Upper lobe of left lung (tissue), 6 donors: ENCODE data around the gene ACBD6. TPM values are rescaled to one million over a fixed set of nuclear protein-coding genes. Genes with fewer than 3 reads are reported as not detected.

Experiments
- ATAC-seq, 2 donors: fragments of 200-7000 bp; cut with Tn5 transposase; one replicate each; pipeline ENCODE4 v1.9.1; 2022; ENCODE audit warnings: mild to moderate bottlenecking in 2 of 2, moderate library complexity in 2 of 2; ENCODE audit not compliant: low FRiP score in 2 of 2
- DNase-seq, 2 donors: peaks; one replicate each; pipeline ENCODE4 v3.0.0-alpha.2; 2019 to 2020
- H3K27ac ChIP-seq, 4 donors: fragments of 200-600 bp; sonication (generic); one replicate each; pipeline ENCODE4 v1.5.1; 2016 to 2019
- H3K27me3 ChIP-seq, 4 donors: fragments of 200-600 bp; sonication (generic); one replicate each; pipeline ENCODE4 v1.5.1; 2017 to 2019
- H3K36me3 ChIP-seq, 4 donors: fragments of 200-600 bp; sonication (generic); one replicate each; pipeline ENCODE4 v1.5.1; 2016 to 2019
- H3K4me1 ChIP-seq, 4 donors: fragments of 200-600 bp; sonication (generic); one replicate each; pipeline ENCODE4 v1.5.1; 2018 to 2019
- H3K4me3 ChIP-seq, 4 donors: fragments of 200-600 bp; sonication (generic); one replicate each; pipeline ENCODE4 v1.5.1; 2017 to 2019; ENCODE audit warnings: mild to moderate bottlenecking in 2 of 4, moderate library complexity in 1 of 4
- H3K9me3 ChIP-seq, 4 donors: fragments of 200-600 bp; sonication (generic); one replicate each; pipeline ENCODE4 v1.5.1; 2018 to 2019
- CTCF ChIP-seq, 6 experiments: fragments of 450-650 bp in 4 of 6; fragments of 200-600 bp in 2 of 6; sonication (generic) in 2 of 6; IDR thresholded peaks; one replicate each; pipeline ENCODE4 v1.5.1; 2016 to 2019; ENCODE audit warnings: antibody characterized with exemption in 6 of 6
- EP300 ChIP-seq, 4 donors: sonication (generic); formaldehyde crosslinking; IDR thresholded peaks; one replicate each; pipeline ENCODE4 v1.5.1; 2017; ENCODE audit warnings: antibody characterized with exemption in 4 of 4, control low read depth in 2 of 4
- POLR2A ChIP-seq, 4 donors: fragments of 450-650 bp; IDR thresholded peaks; one replicate each; pipeline ENCODE4 v1.5.1; 2016 to 2017; ENCODE audit warnings: antibody characterized with exemption in 4 of 4, mild to moderate bottlenecking in 2 of 4
- POLR2AphosphoS5 ChIP-seq, 2 donors: sonication (generic); formaldehyde crosslinking; IDR thresholded peaks; one replicate each; pipeline ENCODE4 v1.5.1; 2017; ENCODE audit warnings: antibody characterized with exemption in 2 of 2
- whole genome bisulfite sequencing, 2 donors: methylation state at CpG; one replicate each; pipeline ENCODE4 v1.1.5; 2017 to 2018; 5-methylcytosine and 5-hydroxymethylcytosine counted together
- total RNA-seq, 6 donors: library from RNA; depleted of rRNA in 4 of 6; stranded (reverse); fragments of >200 nt in 4 of 6; gene quantifications; one replicate each; pipeline versions ENCODE4 v1.1.0 to v1.2.1, GENCODE V29; 2016 to 2021
- donor health status: DM: no; HTN: no; CAD: no; lungs with moderate emphysema.
- donor health status: DM: no; HTN: yes; CAD: no; lungs with severe emphysema.

ACBD6 gene
- total RNA-seq, 6 donors from 2014 or later = 24.9 to 72.3 (median 51.5) TPM

GRCh38 chr1:180525715-180526039 lies 23.3 kb upstream of the ACBD6 start:
- DNase-seq = no peak
- WGBS, 2 donors = 42 to 46% methylated on average over 2 of the region's 2 CpGs
- H3K27me3 ChIP-seq = no peaks in the 10 kb centered on the region
- no peak overlapping the region for H3K4me3 ChIP-seq
- no peaks in the 10 kb centered on the region for H3K9me3 ChIP-seq
- no peaks in the 10 kb centered on the region for H3K36me3 ChIP-seq
- ATAC-seq = no peak
- TF ChIP-seq POLR2AphosphoS5 (IDR thresholded peaks at IDR 0.05) = no peak
- TF ChIP-seq CTCF (IDR thresholded peaks at IDR 0.05) = no peak
- no peak for TF ChIP-seq EP300 (IDR thresholded peaks at IDR 0.05)
- TF ChIP-seq POLR2A (IDR thresholded peaks at IDR 0.05) = no peak
- peaks cover 34 to 42% (median 39%) of the 10 kb centered on the region in 4 donors for H3K4me1 ChIP-seq
- H3K27ac ChIP-seq = no peak overlapping the region

- no peak overlapping the region for H3K27ac ChIP-seq
- H3K4me3 ChIP-seq = no peak overlapping the region
- no peaks in the 10 kb centered on the region for H3K36me3 ChIP-seq
- ATAC-seq = no peak
- H3K27me3 ChIP-seq = no peaks in the 10 kb centered on the region
- no peak for DNase-seq
- H3K4me1 ChIP-seq = peaks cover 31 to 41% (median 35%) of the 10 kb centered on the region in 4 donors
- TF ChIP-seq CTCF (IDR thresholded peaks at IDR 0.05) = no peak
- TF ChIP-seq POLR2A (IDR thresholded peaks at IDR 0.05) = no peak
- no peak for TF ChIP-seq POLR2AphosphoS5 (IDR thresholded peaks at IDR 0.05)
- no peak for TF ChIP-seq EP300 (IDR thresholded peaks at IDR 0.05)
- H3K9me3 ChIP-seq = no peaks in the 10 kb centered on the region
- WGBS, 2 donors = 61 to 71% methylated on average over 6 to 7 of the region's 7 CpGs
Observed at GRCh38 chr1:180524915-180525714, 22.7 kb upstream of the ACBD6 start.

GRCh38 chr1:180524160-180524914 lies 22.0 kb upstream of the ACBD6 start:
- H3K27ac ChIP-seq = no peak overlapping the region
- WGBS, 2 donors = 73 to 77% methylated on average over 7 of the region's 7 CpGs
- H3K4me1 ChIP-seq = peaks cover 25 to 37% (median 28%) of the 10 kb centered on the region in 4 donors
- no peak for ATAC-seq
- no peaks in the 10 kb centered on the region for H3K27me3 ChIP-seq
- DNase-seq = no peak
- no peak overlapping the region for H3K4me3 ChIP-seq
- H3K36me3 ChIP-seq = no peaks in the 10 kb centered on the region
- no peaks in the 10 kb centered on the region for H3K9me3 ChIP-seq
- TF ChIP-seq POLR2AphosphoS5 (IDR thresholded peaks at IDR 0.05) (no peak), CTCF (IDR thresholded peaks at IDR 0.05) (no peak), POLR2A (IDR thresholded peaks at IDR 0.05) (no peak), EP300 (IDR thresholded peaks at IDR 0.05) (no peak)

- no peak for DNase-seq
- Histone ChIP-seq H3K4me1 (peaks cover 9 to 19% (median 13%) of the 10 kb centered on the region in 4 donors), H3K4me3 (no peak overlapping the region), H3K36me3 (no peaks in the 10 kb centered on the region), H3K9me3 (no peaks in the 10 kb centered on the region), H3K27me3 (no peaks in the 10 kb centered on the region), H3K27ac (peak overlapping the region in 2 of 4 donors; percentile 3 to 10)
- 44 to 62% methylated on average over 7 of the region's 7 CpGs for WGBS, 2 donors
- no peak for ATAC-seq
- TF ChIP-seq EP300 (IDR thresholded peaks at IDR 0.05) = peak in 1 of 4 donors; percentile 3
- TF ChIP-seq POLR2AphosphoS5 (IDR thresholded peaks at IDR 0.05) = no peak
- TF ChIP-seq POLR2A (IDR thresholded peaks at IDR 0.05) = no peak
- no peak for TF ChIP-seq CTCF (IDR thresholded peaks at IDR 0.05)
Observed at GRCh38 chr1:180522213-180522515, 19.8 kb upstream of the ACBD6 start.
